Naive thymus-derived CD4-positive, alpha-beta T cell (primary cell): ENCODE results near the gene DSP. TPM values are rescaled to one million over a fixed set of nuclear protein-coding genes. Genes with fewer than 3 reads are reported as not detected.

Experiments used
- ATAC-seq: fragments of 150-1000 bp; cut with Tn5 transposase; 2 replicates; pipeline ENCODE4 v1.10.0; 2021; ENCODE audit warnings: mild to moderate bottlenecking, moderate library complexity
- CTCF ChIA-PET: fragments of 350-600 bp; sonication (Branson Sonifier 250); formaldehyde crosslinking; loops from one replicate; lab custom pipeline; 2021; ENCODE audit warnings: antibody characterized with exemption; lab: Charles Lee
- POLR2A ChIA-PET: fragments of 350-600 bp; sonication (Branson Sonifier 250); formaldehyde crosslinking; loops from one replicate; lab custom pipeline; 2021; ENCODE audit warnings: antibody characterized with exemption, inconsistent platforms; lab: Charles Lee
- DNase-seq, 9 donors: peaks; one replicate each; pipeline versions ENCODE4 v3.0.0 to v3.0.0-alpha.2; 2020 to 2022; ENCODE audit warnings: mixed read lengths in 1 of 9
- H3K27ac ChIP-seq: one replicate; pipeline ENCODE4 v1.7.0; 2013; ENCODE audit warnings: mild to moderate bottlenecking, low read depth, low read length, moderate library complexity
- H3K27me3 ChIP-seq, 2 donors: one replicate each; pipeline ENCODE4 v1.7.0; 2013; ENCODE audit warnings: low read length in 2 of 2, mild to moderate bottlenecking in 2 of 2, moderate library complexity in 2 of 2; ENCODE audit not compliant: control insufficient read depth in 2 of 2, insufficient read depth in 2 of 2
- H3K36me3 ChIP-seq, 3 experiments: 1 replicate in 2 of 3; 2 replicates in 1 of 3; pipeline ENCODE4 v1.7.0; 2013; ENCODE audit warnings: low read length in 3 of 3, mild to moderate bottlenecking in 3 of 3, moderate library complexity in 1 of 3; ENCODE audit not compliant: insufficient read depth in 3 of 3, control insufficient read depth in 2 of 3
- H3K4me1 ChIP-seq, 2 donors: one replicate each; pipeline ENCODE4 v1.7.0; 2013; ENCODE audit warnings: low read length in 2 of 2, mild to moderate bottlenecking in 2 of 2, moderate library complexity in 1 of 2; ENCODE audit not compliant: control insufficient read depth in 2 of 2, insufficient read depth in 2 of 2
- H3K4me3 ChIP-seq: 2 replicates; pipeline ENCODE4 v1.7.0; 2013; ENCODE audit warnings: mild to moderate bottlenecking, low read length
- H3K9me3 ChIP-seq, 3 experiments: 1 replicate in 2 of 3; 2 replicates in 1 of 3; pipeline ENCODE4 v1.7.0; 2013; ENCODE audit warnings: low read length in 3 of 3; ENCODE audit not compliant: control insufficient read depth in 2 of 3
- H3K27ac Mint-ChIP-seq, 9 donors: one replicate each; pipeline ENCODE4 v1.8.0; 2020 to 2022; ENCODE audit warnings: mixed read lengths in 9 of 9, mild to moderate bottlenecking in 8 of 9, moderate library complexity in 5 of 9, inconsistent platforms in 2 of 9
- H3K27me3 Mint-ChIP-seq, 5 donors: one replicate each; pipeline ENCODE4 v1.8.0; 2021 to 2022; ENCODE audit warnings: mixed read lengths in 5 of 5, mild to moderate bottlenecking in 1 of 5
- H3K36me3 Mint-ChIP-seq, 5 donors: one replicate each; pipeline ENCODE4 v1.8.0; 2020 to 2022; ENCODE audit warnings: mixed read lengths in 5 of 5, mild to moderate bottlenecking in 3 of 5, inconsistent platforms in 1 of 5
- H3K4me1 Mint-ChIP-seq, 7 donors: one replicate each; pipeline ENCODE4 v1.8.0; 2020 to 2022; ENCODE audit warnings: mixed read lengths in 7 of 7, mild to moderate bottlenecking in 3 of 7, inconsistent platforms in 1 of 7
- H3K4me3 Mint-ChIP-seq, 10 donors: one replicate each; pipeline ENCODE4 v1.8.0; 2020 to 2022; ENCODE audit warnings: mild to moderate bottlenecking in 10 of 10, mixed read lengths in 10 of 10, moderate library complexity in 6 of 10, inconsistent platforms in 2 of 10
- H3K9me3 Mint-ChIP-seq, 11 donors: one replicate each; pipeline ENCODE4 v1.8.0; 2020 to 2022; ENCODE audit warnings: mixed read lengths in 11 of 11, mild to moderate bottlenecking in 4 of 11, inconsistent platforms in 1 of 11, moderate library complexity in 1 of 11
- intact Hi-C, 2 donors: fragments of 100-400 bp; cut with micrococcal nuclease; formaldehyde crosslinking; loops; one replicate each; pipeline ENCODE4 v1.15.1; 2023
- polyA plus RNA-seq, 2 donors: library from polyadenylated mRNA; unstranded; fragments of 300-500 nt; fragmentation: Illumina TruSeq; gene quantifications; one replicate each; pipeline ENCODE4 v1.2.3, GENCODE V29; 2021
- total RNA-seq, 6 experiments: library from RNA in 5 of 6; stranded (reverse) in 5 of 6; gene quantifications; 1 replicate in 5 of 6; 2 replicates in 1 of 6; pipeline ENCODE4 v1.2.3 and lab custom pipeline; 2021 to 2026

DSP gene
- total and polyA plus RNA-seq, 7 experiments from 2014 or later: 0.02 TPM; not detected in 5

DNA sequence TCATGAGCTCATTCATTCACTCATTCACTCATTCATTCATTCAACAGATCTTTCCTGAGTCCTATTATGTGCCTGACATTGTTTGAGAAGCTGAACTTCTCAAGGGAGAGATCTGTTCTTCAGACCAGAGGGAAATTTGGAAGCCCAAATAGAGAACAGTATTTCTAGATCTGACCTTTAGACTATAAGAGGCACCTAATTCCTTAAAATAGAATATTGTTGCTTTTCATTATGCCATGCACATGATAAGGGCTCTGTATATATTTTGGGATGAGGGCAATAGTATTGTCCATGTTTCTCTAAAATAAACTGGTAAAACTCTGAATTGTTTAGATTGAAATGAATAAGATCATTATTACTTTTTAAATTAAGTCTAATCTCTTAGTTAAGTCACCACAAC is 18.6 kb upstream of the DSP start:
- Mint-ChIP-seq H3K4me1 (peaks cover 0 to 2% (median 0%) of the 10 kb centered on the region in 7 donors), H3K4me3 (no peak overlapping the region), H3K27ac (no peak overlapping the region), H3K27me3 (peaks cover 39 to 58% (median 45%) of the 10 kb centered on the region in 5 donors), H3K9me3 (peaks cover 0 to 4% (median 0%) of the 10 kb centered on the region in 11 donors), H3K36me3 (peaks cover 0 to 3% (median 0%) of the 10 kb centered on the region in 5 donors)
- Histone ChIP-seq H3K9me3 (no peaks in the 10 kb centered on the region), H3K4me1 (no peaks in the 10 kb centered on the region), H3K27ac (no peak overlapping the region), H3K27me3 (peaks cover 0 to 5% of the 10 kb centered on the region in 2 donors), H3K36me3 (no peaks in the 10 kb centered on the region), H3K4me3 (no peak overlapping the region)
- ATAC-seq: no peak
- ChIA-PET POLR2A (no interaction called here), CTCF (interaction anchor here (1.2 kb wide), 1 partner anchor 12 kb away, joined by 4 read pairs; no protein-coding TSS in a partner anchor)
- no peak for DNase-seq
- intact Hi-C loops: no loop called here

DNA sequence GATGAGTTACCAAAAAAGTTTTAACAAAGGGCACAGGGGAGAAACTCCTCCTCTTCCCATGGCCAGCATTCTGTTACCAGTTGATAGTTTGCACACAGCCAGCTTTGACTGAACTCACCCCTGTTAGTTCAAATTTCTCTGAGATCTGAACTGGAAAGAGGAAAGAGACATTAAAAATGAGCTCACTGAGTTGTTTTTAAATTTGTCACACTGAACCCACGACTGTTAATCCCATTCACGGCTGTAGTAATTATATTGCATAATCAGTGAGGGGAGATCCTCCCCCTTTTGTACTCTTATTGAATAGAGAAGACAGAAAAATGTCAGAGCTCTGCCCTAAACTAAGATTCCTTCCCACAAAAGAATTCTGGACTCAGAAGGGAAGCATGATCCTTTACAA is 17.5 kb upstream of the DSP start:
- no peak overlapping the region for H3K4me3 ChIP-seq
- no peak overlapping the region for H3K27ac ChIP-seq
- H3K4me1 ChIP-seq: no peaks in the 10 kb centered on the region
- intact Hi-C loops: no loop called here
- POLR2A ChIA-PET: no interaction called here
- Mint-ChIP-seq H3K36me3 (peaks cover 0 to 3% (median 0%) of the 10 kb centered on the region in 5 donors), H3K4me3 (no peak overlapping the region), H3K4me1 (peaks cover 0 to 2% (median 0%) of the 10 kb centered on the region in 7 donors), H3K9me3 (peaks cover 0 to 4% (median 0%) of the 10 kb centered on the region in 11 donors), H3K27me3 (peaks cover 48 to 67% (median 53%) of the 10 kb centered on the region in 5 donors), H3K27ac (no peak overlapping the region)
- no peaks in the 10 kb centered on the region for H3K36me3 ChIP-seq
- no peak for DNase-seq
- peaks cover 0 to 5% of the 10 kb centered on the region in 2 donors for H3K27me3 ChIP-seq
- CTCF ChIA-PET: no interaction called here
- no peak for ATAC-seq
- no peaks in the 10 kb centered on the region for H3K9me3 ChIP-seq

DNA sequence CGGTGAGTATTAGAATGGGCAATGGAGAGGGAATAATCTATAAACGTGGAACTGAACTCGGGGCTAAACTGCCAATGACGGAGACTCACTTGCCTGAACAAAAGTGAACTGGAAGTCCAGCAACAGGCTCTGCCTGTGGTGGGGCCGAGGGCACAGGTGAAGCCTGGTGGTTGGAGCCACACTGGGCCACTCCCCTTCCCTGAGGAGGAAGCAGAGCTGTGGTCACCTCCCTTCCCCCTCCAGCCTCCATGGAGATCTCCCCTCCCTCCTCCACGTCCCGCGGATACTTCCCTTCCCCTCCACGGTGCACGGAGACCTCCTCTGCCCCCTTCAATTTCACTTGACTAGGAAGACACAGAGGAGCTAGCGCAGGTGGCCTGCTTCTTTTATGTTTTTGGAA is 14.7 kb upstream of the DSP start:
- H3K4me1 Mint-ChIP-seq: peaks cover 0 to 2% (median 0%) of the 10 kb centered on the region in 7 donors
- no peak overlapping the region for H3K27ac Mint-ChIP-seq
- H3K4me3 Mint-ChIP-seq: no peak overlapping the region
- H3K27ac ChIP-seq: no peak overlapping the region
- peaks cover 0 to 5% of the 10 kb centered on the region in 2 donors for H3K27me3 ChIP-seq
- H3K4me3 ChIP-seq: no peak overlapping the region
- H3K36me3 ChIP-seq: no peaks in the 10 kb centered on the region
- CTCF ChIA-PET: no interaction called here
- no peaks in the 10 kb centered on the region for H3K9me3 ChIP-seq
- DNase-seq: no peak
- peaks cover 0 to 4% (median 0%) of the 10 kb centered on the region in 11 donors for H3K9me3 Mint-ChIP-seq
- ATAC-seq: no peak
- peaks cover 51 to 68% (median 53%) of the 10 kb centered on the region in 5 donors for H3K27me3 Mint-ChIP-seq
- intact Hi-C loops: no loop called here
- peaks cover 0 to 3% (median 0%) of the 10 kb centered on the region in 5 donors for H3K36me3 Mint-ChIP-seq
- POLR2A ChIA-PET: no interaction called here
- H3K4me1 ChIP-seq: no peaks in the 10 kb centered on the region

- H3K9me3 Mint-ChIP-seq: peaks cover 0 to 4% (median 0%) of the 10 kb centered on the region in 11 donors
- no peaks in the 10 kb centered on the region for H3K36me3 ChIP-seq
- no peak overlapping the region for H3K4me3 Mint-ChIP-seq
- H3K36me3 Mint-ChIP-seq: peaks cover 0 to 3% (median 0%) of the 10 kb centered on the region in 5 donors
- H3K27ac ChIP-seq: no peak overlapping the region
- H3K27me3 ChIP-seq: no peaks in the 10 kb centered on the region
- ATAC-seq: no peak
- no peak overlapping the region for H3K4me3 ChIP-seq
- ChIA-PET CTCF (no interaction called here), POLR2A (no interaction called here)
- DNase-seq: no peak
- intact Hi-C loops: no loop called here
- H3K9me3 ChIP-seq: no peaks in the 10 kb centered on the region
- H3K27me3 Mint-ChIP-seq: peaks cover 44 to 57% (median 52%) of the 10 kb centered on the region in 5 donors
- no peak overlapping the region for H3K27ac Mint-ChIP-seq
- H3K4me1 ChIP-seq: no peaks in the 10 kb centered on the region
- peaks cover 0 to 2% (median 0%) of the 10 kb centered on the region in 7 donors for H3K4me1 Mint-ChIP-seq
These were observed 12.9 kb upstream of the DSP start for GRCh38 chr6:7528565-7528964.

GRCh38 chr6:7529141-7529540 is 12.3 kb upstream of the DSP start:
- ChIA-PET CTCF (no interaction called here), POLR2A (no interaction called here)
- Mint-ChIP-seq H3K27ac (no peak overlapping the region), H3K4me1 (peaks cover 0 to 2% (median 0%) of the 10 kb centered on the region in 7 donors), H3K4me3 (no peak overlapping the region), H3K9me3 (peaks cover 0 to 4% (median 0%) of the 10 kb centered on the region in 11 donors), H3K27me3 (peaks cover 41 to 57% (median 52%) of the 10 kb centered on the region in 5 donors), H3K36me3 (peaks cover 0 to 3% (median 0%) of the 10 kb centered on the region in 5 donors)
- no peaks in the 10 kb centered on the region for H3K27me3 ChIP-seq
- intact Hi-C loops: no loop called here
- H3K4me3 ChIP-seq: no peak overlapping the region
- DNase-seq: no peak
- H3K36me3 ChIP-seq: no peaks in the 10 kb centered on the region
- H3K9me3 ChIP-seq: no peaks in the 10 kb centered on the region
- H3K4me1 ChIP-seq: no peaks in the 10 kb centered on the region
- H3K27ac ChIP-seq: no peak overlapping the region
- ATAC-seq: no peak

- ATAC-seq (no peak), DNase-seq (no peak)
- Mint-ChIP-seq H3K4me1 (no peaks in the 10 kb centered on the region), H3K27me3 (peaks cover 31 to 64% (median 46%) of the 10 kb centered on the region in 5 donors), H3K4me3 (no peak overlapping the region), H3K27ac (no peak overlapping the region), H3K9me3 (no peaks in the 10 kb centered on the region), H3K36me3 (no peaks in the 10 kb centered on the region)
- no peak overlapping the region for H3K4me3 ChIP-seq
- no peaks in the 10 kb centered on the region for H3K27me3 ChIP-seq
- H3K4me1 ChIP-seq: no peaks in the 10 kb centered on the region
- H3K27ac ChIP-seq: no peak overlapping the region
- intact Hi-C loops: no loop called here
- H3K36me3 ChIP-seq: no peaks in the 10 kb centered on the region
- no peaks in the 10 kb centered on the region for H3K9me3 ChIP-seq
- ChIA-PET CTCF (no interaction called here), POLR2A (no interaction called here)
These were observed 9.2 kb upstream of the DSP start for GRCh38 chr6:7532232-7532631.

- H3K4me3 Mint-ChIP-seq: no peak overlapping the region
- ChIA-PET POLR2A (no interaction called here), CTCF (no interaction called here)
- H3K27ac Mint-ChIP-seq: no peak overlapping the region
- H3K27me3 ChIP-seq: no peaks in the 10 kb centered on the region
- H3K36me3 ChIP-seq: no peaks in the 10 kb centered on the region
- no peak for DNase-seq
- no peaks in the 10 kb centered on the region for H3K4me1 Mint-ChIP-seq
- peaks cover 31 to 64% (median 45%) of the 10 kb centered on the region in 5 donors for H3K27me3 Mint-ChIP-seq
- H3K4me3 ChIP-seq: no peak overlapping the region
- H3K9me3 Mint-ChIP-seq: no peaks in the 10 kb centered on the region
- no peak overlapping the region for H3K27ac ChIP-seq
- no peaks in the 10 kb centered on the region for H3K4me1 ChIP-seq
- no peaks in the 10 kb centered on the region for H3K9me3 ChIP-seq
- ATAC-seq: no peak
- H3K36me3 Mint-ChIP-seq: no peaks in the 10 kb centered on the region
- intact Hi-C loops: no loop called here
These were observed 8.7 kb upstream of the DSP start for GRCh38 chr6:7532821-7533220.
